OCI-LY7 (cell line): ENCODE results near the gene ZDHHC5.

Source experiments
- CTCF ChIP-seq: fragments of 200-600 bp; sonication (generic); conservative IDR thresholded peaks from 2 replicates; pipeline ENCODE4 v1.5.1; 2014; ENCODE audit warnings: mild to moderate bottlenecking, antibody characterized with exemption, low read length, moderate library complexity, mixed read lengths
- EZH2phosphoT487 ChIP-seq: fragments of 200-600 bp; sonication (generic); IDR thresholded peaks from 2 replicates; pipeline ENCODE4 v1.6.1; 2018; ENCODE audit warnings: low read depth, borderline replicate concordance, mild to moderate bottlenecking, mixed run types, antibody characterized with exemption, low read length, moderate library complexity, mixed read lengths

DNA sequence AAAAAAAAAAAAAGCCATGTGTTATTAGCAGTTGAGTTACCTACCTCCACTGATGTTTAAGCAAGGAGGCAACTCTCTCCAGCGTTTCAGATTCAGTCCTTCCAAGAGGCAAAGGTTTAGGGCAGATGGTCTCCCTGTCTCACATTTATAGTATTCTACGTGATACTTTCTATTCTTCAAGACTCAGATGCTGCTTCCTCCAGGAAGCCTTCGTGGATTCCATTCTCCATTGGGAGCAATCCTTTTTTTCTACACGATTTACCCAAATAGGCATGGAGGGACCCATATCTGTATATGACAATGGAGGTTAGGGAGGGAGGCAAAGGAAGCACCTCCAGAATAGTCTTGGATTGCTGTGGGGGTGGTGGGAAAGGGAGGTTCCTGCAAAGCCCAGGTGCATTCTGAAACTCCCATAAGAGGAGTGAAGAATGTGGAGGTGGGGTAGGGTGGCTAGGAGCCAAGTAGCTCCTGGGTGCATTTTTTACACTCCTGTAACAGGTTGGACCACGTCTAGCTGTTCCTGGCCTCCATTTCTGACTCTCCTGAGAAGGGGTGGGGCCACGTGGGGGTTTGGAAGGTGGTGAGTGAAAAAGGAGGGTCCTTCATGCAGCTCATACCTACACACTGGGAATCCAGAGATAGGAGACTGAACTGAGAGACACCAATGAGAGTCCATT lies 34.4 kb upstream of the ZDHHC5 start:
- TF ChIP-seq CTCF (no peak), EZH2phosphoT487 (no peak)
